GM12878 (cell line): ENCODE measurements around the gene PCDH1. TPM values are rescaled to one million over a fixed set of nuclear protein-coding genes. Genes with fewer than 3 reads are reported as not detected.
A peak's percentile ranks its signal among the peaks of the same experiment; 100 is the strongest.

ENCODE experiments used
- ATAC-seq: fragments of 200-7000 bp; cut with Tn5 transposase; 3 replicates; pipeline ENCODE4 v1.9.1; 2020; ENCODE audit warnings: mild to moderate bottlenecking, moderate library complexity
- BruUV-seq: library from RNA; stranded (reverse); fragments of 400-500 nt; replicated peaks from 2 replicates; lab custom pipeline; 2021; lab: Mats Ljungman, UMichigan
- CTCF ChIA-PET: fragments of 300-600 bp; sonication (Branson Sonifier 250); formaldehyde crosslinking; extraction: SDS; loops from one replicate; lab custom pipeline; 2021; ENCODE audit warnings: inconsistent platforms; lab: Yijun Ruan, JAX
- POLR2A ChIA-PET: fragments of 350-600 bp; formaldehyde crosslinking; extraction: SDS; loops from one replicate; lab custom pipeline; 2021; ENCODE audit warnings: inconsistent platforms; lab: Charles Lee
- RAD21 ChIA-PET: fragments of 300-600 bp; sonication (Branson Sonifier 250); formaldehyde crosslinking; loops from one replicate; lab custom pipeline; 2023; ENCODE audit warnings: antibody characterized with exemption; ENCODE audit not compliant: unreplicated experiment; lab: Charles Lee
- SMC1A ChIA-PET: fragments of 300-600 bp; sonication (Branson Sonifier 250); formaldehyde crosslinking; loops from one replicate; lab custom pipeline; 2023; ENCODE audit not compliant: unreplicated experiment, uncharacterized antibody; lab: Charles Lee
- DNase-seq: peaks from one replicate; pipeline ENCODE4 v3.0.0-alpha.2; 2011; ENCODE audit warnings: low read depth, low spot score
- FAIRE-seq: peaks from 3 replicates; lab custom pipeline; 2011; peaks lifted over from hg19 to GRCh38; lab: Jason Lieb, UNC
- H2AFZ ChIP-seq: 2 replicates; pipeline ENCODE4 v1.6.0; 2011; ENCODE audit warnings: low read depth, low read length, control low read depth; ENCODE audit not compliant: control insufficient read depth
- H3K27ac ChIP-seq: 2 replicates; pipeline ENCODE4 v1.5.1; 2011; ENCODE audit warnings: control low read depth; ENCODE audit not compliant: control insufficient read depth, insufficient read depth
- H3K27me3 ChIP-seq, 2 experiments: replicated peaks in 1 of 2; 2 replicates each; pipeline versions ENCODE4 v1.6.0 to v1.6.1; 2011; ENCODE audit warnings: low read length in 1 of 2; ENCODE audit not compliant: control insufficient read depth in 2 of 2, insufficient read depth in 2 of 2
- H3K36me3 ChIP-seq, 2 experiments: 2 replicates each; pipeline ENCODE4 v1.5.1; 2011; ENCODE audit warnings: low read length in 1 of 2; ENCODE audit not compliant: control insufficient read depth in 2 of 2, insufficient read depth in 2 of 2
- H3K4me1 ChIP-seq: 2 replicates; pipeline ENCODE4 v1.6.1; 2011; ENCODE audit warnings: mild to moderate bottlenecking, low read length, moderate library complexity, mixed read lengths; ENCODE audit not compliant: control insufficient read depth, insufficient read depth
- H3K4me2 ChIP-seq: 2 replicates; pipeline ENCODE4 v1.6.0; 2011; ENCODE audit warnings: control low read depth; ENCODE audit not compliant: control insufficient read depth, insufficient read depth
- H3K4me3 ChIP-seq: fragments of 200-600 bp; sonication (generic); 2 replicates; pipeline ENCODE4 v1.5.1; 2016
- H3K79me2 ChIP-seq: 2 replicates; pipeline ENCODE4 v1.6.0; 2011; ENCODE audit warnings: low read length; ENCODE audit not compliant: control insufficient read depth, insufficient read depth
- H3K9ac ChIP-seq: 2 replicates; pipeline ENCODE4 v1.8.0; 2011; ENCODE audit warnings: low read length, control low read depth, mixed read lengths; ENCODE audit not compliant: control insufficient read depth, insufficient read depth
- H3K9me3 ChIP-seq: replicated peaks from 3 replicates; pipeline ENCODE4 v1.5.1; 2011; ENCODE audit warnings: mild to moderate bottlenecking, low read length; ENCODE audit not compliant: control insufficient read depth, insufficient read depth
- H4K20me1 ChIP-seq: 2 replicates; pipeline ENCODE4 v1.6.0; 2011; ENCODE audit not compliant: control insufficient read depth, insufficient read depth
- BHLHE40 ChIP-seq, 2 experiments: fragments of 450-650 bp in 1 of 2; IDR thresholded peaks; 2 replicates each; pipeline ENCODE4 v1.6.1; 2011 to 2017; ENCODE audit warnings: low read depth in 2 of 2, borderline replicate concordance in 1 of 2, improper control_type of control experiment in 1 of 2, low read length in 1 of 2, mild to moderate bottlenecking in 1 of 2
- CBX3 ChIP-seq: fragments of 200-600 bp; sonication (generic); IDR thresholded peaks from 2 replicates; pipeline ENCODE4 v1.6.1; 2016; ENCODE audit warnings: low read depth, borderline replicate concordance
- CHD2 ChIP-seq: IDR thresholded peaks from 2 replicates; pipeline ENCODE4 v1.6.1; 2011; ENCODE audit warnings: low read depth, low read length, improper control_type of control experiment, borderline replicate concordance
- CREM ChIP-seq: IDR thresholded peaks from 2 replicates; pipeline ENCODE4 v1.6.1; 2014; ENCODE audit warnings: antibody characterized with exemption, low read depth
- DPF2 ChIP-seq: fragments of 450-650 bp; IDR thresholded peaks from 2 replicates; pipeline ENCODE4 v1.6.1; 2017; ENCODE audit warnings: mild to moderate bottlenecking
- EGR1 ChIP-seq, 2 experiments: IDR thresholded peaks; 1 replicate in 1 of 2; 2 replicates in 1 of 2; pipeline ENCODE4 v1.6.1; 2011 to 2012; ENCODE audit warnings: low read depth in 2 of 2, low read length in 2 of 2, borderline replicate concordance in 1 of 2, mild to moderate bottlenecking in 1 of 2, moderate library complexity in 1 of 2
- EP300 ChIP-seq, 2 experiments: fragments of 150-350 bp in 1 of 2; IDR thresholded peaks; 2 replicates each; pipeline ENCODE4 v1.6.1; 2011 to 2012; ENCODE audit warnings: low read depth in 2 of 2, low read length in 2 of 2, borderline replicate concordance in 1 of 2, improper control_type of control experiment in 1 of 2, inconsistent platforms in 1 of 2; ENCODE audit not compliant: control insufficient read depth in 1 of 2
- HDAC2 ChIP-seq: fragments of 200-600 bp; sonication (generic); IDR thresholded peaks from 2 replicates; pipeline ENCODE4 v1.6.1; 2017
- IKZF1 ChIP-seq: fragments of 450-650 bp; conservative IDR thresholded peaks from 2 replicates; pipeline ENCODE4 v1.6.1; 2017; ENCODE audit warnings: antibody characterized with exemption, mild to moderate bottlenecking
- IKZF2 ChIP-seq, 2 experiments: fragments of 450-650 bp; IDR thresholded peaks; 2 replicates each; pipeline ENCODE4 v1.6.1; 2017; ENCODE audit warnings: mild to moderate bottlenecking in 2 of 2, moderate library complexity in 2 of 2
- NFIC ChIP-seq: IDR thresholded peaks from 2 replicates; pipeline ENCODE4 v1.6.1; 2012; ENCODE audit warnings: low read depth, mild to moderate bottlenecking, inconsistent platforms, low read length, moderate library complexity
- PML ChIP-seq: IDR thresholded peaks from 2 replicates; pipeline ENCODE4 v1.6.1; 2012; ENCODE audit warnings: low read length, inconsistent platforms
- SIX5 ChIP-seq: IDR thresholded peaks from 2 replicates; pipeline ENCODE4 v1.6.1; 2011; ENCODE audit warnings: mild to moderate bottlenecking, low read depth, low read length, moderate library complexity; ENCODE audit not compliant: severe bottlenecking
- TARDBP ChIP-seq: IDR thresholded peaks from 2 replicates; pipeline ENCODE4 v1.6.1; 2016; ENCODE audit warnings: borderline replicate concordance
- TBL1XR1 ChIP-seq: IDR thresholded peaks from 2 replicates; pipeline ENCODE4 v1.6.1; 2012; ENCODE audit warnings: low read depth, low read length, improper control_type of control experiment
- TCF12 ChIP-seq: IDR thresholded peaks from 2 replicates; pipeline ENCODE4 v1.6.1; 2011; ENCODE audit warnings: low read depth, mild to moderate bottlenecking, low read length
- WGBS: methylation state at CpG from one replicate; pipeline ENCODE4 v1.1.6; 2016; ENCODE audit warnings: low lambda C conversion rate; ENCODE audit not compliant: insufficient replicate concordance, insufficient coverage; ENCODE audit errors: missing lambda C conversion rate; 5-methylcytosine and 5-hydroxymethylcytosine counted together
- in situ Hi-C: fragments of 300-500 bp; cut with MboI; formaldehyde crosslinking; loops from 9 replicates; pipeline ENCODE4 v1.14.3; 2018; ENCODE audit warnings: mixed read lengths
- intact Hi-C: fragments of 100-400 bp; cut with micrococcal nuclease; formaldehyde crosslinking; loops from one replicate; pipeline ENCODE4 v1.14.2; 2022; ENCODE audit not compliant: unreplicated experiment
- polyA plus RNA-seq, 11 experiments: library from polyadenylated mRNA; depleted of rRNA in 4 of 11; unstranded in 6 of 11; stranded (reverse) in 5 of 11; fragments of >200 nt; fragmentation: Nextera tagmentation in 4 of 11; fragmentation: Illumina TruSeq in 1 of 11; extraction: Ambion mirVana in 4 of 11; extraction: Trizol in 1 of 11; gene quantifications; 1 replicate in 1 of 11; 2 replicates in 10 of 11; pipeline versions ENCODE4 v1.2.1 to v1.2.3, GENCODE V29; 2011 to 2016; ENCODE audit warnings: inconsistent platforms in 2 of 11, missing spikeins in 2 of 11, low read depth in 1 of 11
- total RNA-seq, 4 experiments: library from RNA; depleted of rRNA in 3 of 4; stranded (reverse); fragments of >200 nt in 3 of 4; fragmentation: Illumina TruSeq in 1 of 4; extraction: Trizol in 1 of 4; gene quantifications; 2 replicates each; pipeline versions ENCODE4 v1.2.1 to v1.2.3, GENCODE V29; 2013 to 2021
- TF ChIP-seq, protein P1 (sequence below): fragments of 450-650 bp; conservative IDR thresholded peaks from 2 replicates; pipeline ENCODE4 v1.6.1; 2017; ENCODE audit warnings: mild to moderate bottlenecking, moderate library complexity
- TF ChIP-seq, protein P2 (sequence below): fragments of 450-650 bp; IDR thresholded peaks from 2 replicates; pipeline ENCODE4 v1.6.1; 2017; ENCODE audit warnings: low read depth, mild to moderate bottlenecking, moderate library complexity

Gene PCDH1
- total and polyA plus RNA-seq, 10 of the 15 experiments (the other 5 are each of a cell fraction or from before 2014, with no cell fraction given), result 0.07 to 0.36 (median 0.16) TPM; not detected in 7

DNA sequence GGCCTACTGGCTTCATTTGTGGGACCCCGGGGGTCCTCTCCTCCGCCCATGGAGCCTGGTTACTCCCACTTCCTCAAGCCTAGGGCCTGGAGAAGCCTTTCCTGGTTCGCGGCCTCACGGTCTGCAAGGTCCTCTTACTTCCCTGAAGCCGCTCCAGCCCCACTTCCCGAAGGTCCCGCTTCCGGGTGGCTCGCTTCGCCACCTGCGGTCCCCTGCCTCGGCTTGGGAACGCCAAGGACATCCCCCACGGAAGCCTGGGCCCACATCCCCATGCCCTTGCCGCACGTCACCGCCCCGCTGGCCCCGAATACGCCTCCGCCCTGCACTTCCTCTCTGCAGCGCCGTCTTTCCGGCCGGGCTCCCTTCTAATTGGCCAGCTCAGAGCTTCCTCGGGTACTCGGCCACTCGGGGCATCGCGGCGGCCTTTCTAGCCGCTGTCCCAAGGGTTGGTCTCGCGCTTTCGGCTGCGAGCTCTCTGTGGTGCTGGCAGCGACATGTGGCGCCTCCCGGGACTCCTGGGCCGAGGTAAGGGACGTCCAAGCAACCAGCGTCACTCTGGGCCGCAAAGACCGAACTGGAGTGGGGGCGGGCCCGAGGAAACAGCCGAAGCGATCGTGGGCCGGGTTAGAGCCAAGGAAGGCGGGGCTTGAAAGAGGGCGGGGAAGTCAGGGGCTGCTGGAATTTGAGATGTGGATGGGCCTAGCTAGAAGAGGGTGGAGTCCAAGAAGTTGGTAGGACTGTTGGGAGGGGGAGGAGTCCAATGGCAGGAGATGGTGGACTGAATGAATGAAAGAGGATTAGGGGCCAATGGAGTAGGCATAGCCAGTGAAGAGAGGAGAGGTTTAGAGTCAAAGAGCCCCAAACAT is 45.5 kb upstream of the PCDH1 start, which contains the start of gene DELE1:
TSS of gene DELE1 (plus strand) at position 424 of the 866 bp plus-strand sequence. CDS start at position 495, 71 bp downstream.
- WGBS, result 2% methylated on average over 49 of the region's 53 CpGs
- peak within 1 kb of the TSS; percentile 92 for H3K9ac ChIP-seq
- H3K4me3 ChIP-seq, result peak within 1 kb of the TSS; percentile 94
- peaks cover 3 to 10% of the 10 kb centered on the region in 2 experiments; a peak in 3 of 4 replicates for H3K36me3 ChIP-seq
- peak within 1 kb of the TSS; percentile 83 for H3K4me2 ChIP-seq
- DNase-seq (peak; percentile 70), FAIRE-seq (peak; percentile 95), ATAC-seq (peak; percentile 98)
- peak within 1 kb of the TSS; percentile 90 for H3K27ac ChIP-seq
- ChIA-PET SMC1A (interaction anchor here (0.6 to 4.1 kb wide), 8 partner anchors 9 to 306 kb away, joined by 3 to 26 read pairs (median 3); partner anchors contain the start of gene RNF14), RAD21 (interaction anchor here (0.6 to 2.7 kb wide), 12 partner anchors 8 to 399 kb away, joined by 3 to 14 read pairs (median 4); partner anchors contain the start of genes HDAC3, RELL2 and RNF14), POLR2A (interaction anchor here (0.5 to 1.9 kb wide), 10 partner anchors 10 to 360 kb away, joined by 3 to 22 read pairs (median 4); partner anchors contain the start of genes DIAPH1, FCHSD1, HDAC3 and RELL2), CTCF (interaction anchor here (0.6 to 4.2 kb wide), 15 partner anchors 10 to 287 kb away, joined by 3 to 39 read pairs (median 3); partner anchors contain the start of genes HDAC3, RELL2 and RNF14)
- TSS peak; percentile 65 for BruUV-seq
- H4K20me1 ChIP-seq, result no peaks in the 10 kb centered on the region
- H3K4me1 ChIP-seq, result peaks cover 4% of the 10 kb centered on the region; the same call in 1 of the 2 replicates
- H3K9me3 ChIP-seq, result no peaks in the 10 kb centered on the region
- intact Hi-C loops (loop anchor here (2.0 kb wide), 1 partner anchor 45 kb away; the partner anchor contains the start of gene RNF14), in situ Hi-C loops (no loop called here)
- no peaks in the 10 kb centered on the region for H3K27me3 ChIP-seq
- H2AFZ ChIP-seq, result peak within 1 kb of the TSS; percentile 93
- H3K79me2 ChIP-seq, result peaks cover 11% of the 10 kb centered on the region
- TF ChIP-seq CHD2 (peak; percentile 45; the same call in 1 of the 2 replicates), TBL1XR1 (0 out of 2 replicates have a peak, but pooled peaks have one; percentile 50), CBX3 (no peak), TCF12 (no peak), EP300 (IDR thresholded peaks at IDR 0.05; ENCODE audit: borderline replicate concordance in 1 of 2, control insufficient read depth in 1 of 2, low read depth in 2 of 2, low read length in 2 of 2) (0 out of 4 replicates have a peak, but pooled peaks of 1 of the 2 experiments have one; percentile 6), IKZF1 (peak; percentile 96), BHLHE40 (IDR thresholded peaks at IDR 0.05; ENCODE audit: borderline replicate concordance in 1 of 2, low read depth in 2 of 2, low read length in 1 of 2) (peak in 1 of 2 experiments; percentile 41; a peak in 1 of 4 replicates), PML (peak; percentile 94), EGR1 (IDR thresholded peaks at IDR 0.05; ENCODE audit: borderline replicate concordance in 1 of 2, low read depth in 2 of 2, low read length in 2 of 2) (peak in 1 of 2 experiments; percentile 78; a peak in 2 of 3 replicates), NFIC (no peak), IKZF2 (IDR thresholded peaks at IDR 0.05) (peak; percentile 74 to 76), SIX5 (no peak), HDAC2 (no peak), CREM (peak; percentile 73), TARDBP (no peak), DPF2 (peak; percentile 87; the same call in 1 of the 2 replicates)
- TF ChIP-seq, protein P1, sequence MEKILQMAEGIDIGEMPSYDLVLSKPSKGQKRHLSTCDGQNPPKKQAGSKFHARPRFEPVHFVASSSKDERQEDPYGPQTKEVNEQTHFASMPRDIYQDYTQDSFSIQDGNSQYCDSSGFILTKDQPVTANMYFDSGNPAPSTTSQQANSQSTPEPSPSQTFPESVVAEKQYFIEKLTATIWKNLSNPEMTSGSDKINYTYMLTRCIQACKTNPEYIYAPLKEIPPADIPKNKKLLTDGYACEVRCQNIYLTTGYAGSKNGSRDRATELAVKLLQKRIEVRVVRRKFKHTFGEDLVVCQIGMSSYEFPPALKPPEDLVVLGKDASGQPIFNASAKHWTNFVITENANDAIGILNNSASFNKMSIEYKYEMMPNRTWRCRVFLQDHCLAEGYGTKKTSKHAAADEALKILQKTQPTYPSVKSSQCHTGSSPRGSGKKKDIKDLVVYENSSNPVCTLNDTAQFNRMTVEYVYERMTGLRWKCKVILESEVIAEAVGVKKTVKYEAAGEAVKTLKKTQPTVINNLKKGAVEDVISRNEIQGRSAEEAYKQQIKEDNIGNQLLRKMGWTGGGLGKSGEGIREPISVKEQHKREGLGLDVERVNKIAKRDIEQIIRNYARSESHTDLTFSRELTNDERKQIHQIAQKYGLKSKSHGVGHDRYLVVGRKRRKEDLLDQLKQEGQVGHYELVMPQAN, result no peak; the same call in 1 of the 2 replicates
- TF ChIP-seq, protein P2, sequence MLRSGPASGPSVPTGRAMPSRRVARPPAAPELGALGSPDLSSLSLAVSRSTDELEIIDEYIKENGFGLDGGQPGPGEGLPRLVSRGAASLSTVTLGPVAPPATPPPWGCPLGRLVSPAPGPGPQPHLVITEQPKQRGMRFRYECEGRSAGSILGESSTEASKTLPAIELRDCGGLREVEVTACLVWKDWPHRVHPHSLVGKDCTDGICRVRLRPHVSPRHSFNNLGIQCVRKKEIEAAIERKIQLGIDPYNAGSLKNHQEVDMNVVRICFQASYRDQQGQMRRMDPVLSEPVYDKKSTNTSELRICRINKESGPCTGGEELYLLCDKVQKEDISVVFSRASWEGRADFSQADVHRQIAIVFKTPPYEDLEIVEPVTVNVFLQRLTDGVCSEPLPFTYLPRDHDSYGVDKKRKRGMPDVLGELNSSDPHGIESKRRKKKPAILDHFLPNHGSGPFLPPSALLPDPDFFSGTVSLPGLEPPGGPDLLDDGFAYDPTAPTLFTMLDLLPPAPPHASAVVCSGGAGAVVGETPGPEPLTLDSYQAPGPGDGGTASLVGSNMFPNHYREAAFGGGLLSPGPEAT, result peak; percentile 58; the same call in 1 of the 2 replicates
